Measurements from ENCODE around the gene SLC38A2. TPM values are rescaled to one million over a fixed set of nuclear protein-coding genes. Genes with fewer than 3 reads are reported as not detected.

SLC38A2 gene
- 253 and 437 TPM in 2 replicates for total RNA-seq

DNA sequence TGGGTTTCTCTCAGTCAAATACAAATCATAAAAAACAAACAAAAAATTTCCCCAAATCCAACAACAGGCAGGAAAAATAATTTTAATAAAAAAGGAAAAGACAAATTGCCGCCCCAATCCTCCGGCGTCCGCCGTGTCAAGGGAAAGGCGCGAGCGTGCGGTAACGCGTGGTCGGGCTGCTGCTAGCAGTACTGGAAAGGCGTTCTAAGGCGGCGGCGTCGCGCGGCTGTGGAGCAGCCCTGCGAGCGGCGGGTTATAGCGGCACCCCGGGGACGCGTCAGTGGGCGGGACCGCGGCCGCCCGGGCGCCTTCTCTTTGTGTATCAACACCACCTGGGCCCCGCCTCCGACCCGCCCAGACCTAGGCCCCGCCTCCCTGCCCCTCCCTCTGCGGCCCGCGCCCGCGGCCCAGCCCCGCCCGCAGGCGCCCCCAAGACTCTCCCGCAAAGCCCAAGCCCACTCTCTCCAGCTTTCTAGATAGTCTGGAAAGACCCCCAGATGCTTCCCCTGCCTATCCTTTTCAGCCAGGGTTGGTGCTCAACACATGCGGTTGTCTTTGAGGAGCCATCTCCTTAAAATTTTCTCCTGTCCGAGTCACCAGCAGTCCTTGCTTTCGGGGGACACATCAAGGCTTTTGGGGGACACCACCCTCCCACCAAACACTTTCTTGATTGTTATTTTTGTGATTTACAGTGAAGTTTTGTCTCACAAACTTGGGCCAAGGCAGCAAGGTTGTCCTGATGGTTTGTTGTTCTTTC lies at the start of gene SLC38A2:
Gene SLC38A2 (minus strand): TSS at position 230 of the 757 bp plus-strand sequence. CDS start 1,480 bp downstream, outside the sequence.

Other genes starting within 250 kb of the SLC38A2 start
- gene SLC38A1, start 103.7 kb downstream of the SLC38A2 start, total RNA-seq = 20.0 and 30.2 TPM in 2 replicates